H9 (cell line): ENCODE results near the gene EEF2K. TPM values are rescaled to one million over a fixed set of nuclear protein-coding genes. Genes with fewer than 3 reads are reported as not detected.
A peak's percentile ranks its signal among the peaks of the same experiment; 100 is the strongest.

ENCODE experiments used
- DNase-seq: peaks from one replicate; pipeline ENCODE4 v3.0.0-alpha.2; 2017
- H2AFZ ChIP-seq: one replicate; pipeline ENCODE4 v1.6.1; 2013; ENCODE audit warnings: mild to moderate bottlenecking, low read length, control low read depth, moderate library complexity
- H2AK5ac ChIP-seq: 2 replicates; pipeline ENCODE4 v1.6.1; 2013; ENCODE audit warnings: low read length, control low read depth, mixed read lengths; ENCODE audit not compliant: insufficient read length
- H2BK120ac ChIP-seq: one replicate; pipeline ENCODE4 v1.6.1; 2013; ENCODE audit warnings: low read depth, mild to moderate bottlenecking, low read length, control low read depth, inconsistent platforms; ENCODE audit not compliant: poor library complexity, severe bottlenecking
- H2BK12ac ChIP-seq: 2 replicates; pipeline ENCODE4 v1.6.1; 2013; ENCODE audit warnings: low read length, control low read depth, mixed read lengths, low read depth; ENCODE audit not compliant: insufficient read length
- H2BK15ac ChIP-seq: 2 replicates; pipeline ENCODE4 v1.6.1; 2013; ENCODE audit warnings: low read depth, low read length, control low read depth
- H2BK20ac ChIP-seq: one replicate; pipeline ENCODE4 v1.6.1; 2013; ENCODE audit warnings: low read depth, mild to moderate bottlenecking, low read length, control low read depth, inconsistent platforms; ENCODE audit not compliant: poor library complexity, severe bottlenecking
- H2BK5ac ChIP-seq: 2 replicates; pipeline ENCODE4 v1.6.1; 2013; ENCODE audit warnings: low read length, control low read depth, mixed read lengths; ENCODE audit not compliant: insufficient read length
- H3K14ac ChIP-seq: 2 replicates; pipeline ENCODE4 v1.6.1; 2013; ENCODE audit warnings: low read length, control low read depth; ENCODE audit not compliant: insufficient read depth
- H3K18ac ChIP-seq: 2 replicates; pipeline ENCODE4 v1.6.1; 2013; ENCODE audit warnings: low read depth, mild to moderate bottlenecking, mixed read lengths, low read length, control low read depth; ENCODE audit not compliant: insufficient read length
- H3K23ac ChIP-seq: 2 replicates; pipeline ENCODE4 v1.6.1; 2013; ENCODE audit warnings: low read length, control low read depth, mixed read lengths, low read depth; ENCODE audit not compliant: insufficient read length
- H3K23me2 ChIP-seq: 2 replicates; pipeline ENCODE4 v1.6.1; 2013; ENCODE audit warnings: low read depth, mild to moderate bottlenecking, mixed read lengths, low read length, control low read depth; ENCODE audit not compliant: insufficient read length, poor library complexity, severe bottlenecking
- H3K27ac ChIP-seq: 2 replicates; pipeline ENCODE4 v1.5.1; 2013; ENCODE audit warnings: low read length, control low read depth, mixed read lengths, low read depth; ENCODE audit not compliant: insufficient read length
- H3K27me3 ChIP-seq: 2 replicates; pipeline ENCODE4 v1.6.1; 2013; ENCODE audit warnings: low read length, control low read depth, inconsistent platforms; ENCODE audit not compliant: insufficient read depth
- H3K4ac ChIP-seq: 2 replicates; pipeline ENCODE4 v1.6.1; 2013; ENCODE audit warnings: low read depth, mild to moderate bottlenecking, control low read depth, inconsistent platforms, low read length, moderate library complexity
- H3K4me1 ChIP-seq: 2 replicates; pipeline ENCODE4 v1.6.1; 2013; ENCODE audit warnings: low read length, control low read depth, inconsistent platforms; ENCODE audit not compliant: insufficient read depth
- H3K4me2 ChIP-seq: 2 replicates; pipeline ENCODE4 v1.6.1; 2013; ENCODE audit warnings: low read length, control low read depth, mixed read lengths; ENCODE audit not compliant: insufficient read length, insufficient read depth
- H3K56ac ChIP-seq: 2 replicates; pipeline ENCODE4 v1.6.1; 2013; ENCODE audit warnings: low read depth, mild to moderate bottlenecking, mixed read lengths, low read length, control low read depth; ENCODE audit not compliant: insufficient read length
- H3K79me1 ChIP-seq: 2 replicates; pipeline ENCODE4 v1.6.1; 2013; ENCODE audit warnings: low read depth, mild to moderate bottlenecking, moderate library complexity, low read length, control low read depth, inconsistent platforms; ENCODE audit not compliant: insufficient read depth, poor library complexity, severe bottlenecking
- H3K79me2 ChIP-seq: 2 replicates; pipeline ENCODE4 v1.6.1; 2013; ENCODE audit warnings: low read length, control low read depth, inconsistent platforms; ENCODE audit not compliant: insufficient read depth
- H3K9ac ChIP-seq: 2 replicates; pipeline ENCODE4 v1.6.1; 2013; ENCODE audit warnings: low read length, control low read depth, mixed read lengths; ENCODE audit not compliant: insufficient read length; ENCODE audit errors: extremely low read depth
- H3K9me3 ChIP-seq: one replicate; pipeline ENCODE4 v1.6.1; 2013; ENCODE audit warnings: low read depth, low read length, inconsistent platforms; ENCODE audit not compliant: control insufficient read depth
- H3T11ph ChIP-seq: one replicate; pipeline ENCODE4 v1.6.1; 2013; ENCODE audit warnings: mild to moderate bottlenecking, low read length, control low read depth, inconsistent platforms
- H4K20me1 ChIP-seq: one replicate; pipeline ENCODE4 v1.6.1; 2013; ENCODE audit not compliant: control insufficient read depth, insufficient read length, insufficient read depth
- H4K5ac ChIP-seq: 2 replicates; pipeline ENCODE4 v1.6.1; 2013; ENCODE audit warnings: low read depth, mild to moderate bottlenecking, mixed read lengths, low read length, control low read depth; ENCODE audit not compliant: insufficient read length
- H4K8ac ChIP-seq: replicated peaks from 2 replicates; pipeline ENCODE4 v1.6.1; 2013; ENCODE audit warnings: low read length, control low read depth, mixed read lengths, low read depth; ENCODE audit not compliant: insufficient read length
- H4K91ac ChIP-seq: 2 replicates; pipeline ENCODE4 v1.6.1; 2013; ENCODE audit warnings: low read depth, mild to moderate bottlenecking, moderate library complexity, mixed read lengths, low read length, control low read depth; ENCODE audit not compliant: insufficient read length
- H3K27ac Mint-ChIP-seq, 3 experiments: 2 replicates in 2 of 3; 3 replicates in 1 of 3; pipeline ENCODE4 v1.8.0; 2020 to 2021; ENCODE audit warnings: mixed read lengths in 3 of 3, mild to moderate bottlenecking in 1 of 3, moderate library complexity in 1 of 3
- H3K27me3 Mint-ChIP-seq: 2 replicates; pipeline ENCODE4 v1.8.0; 2021; ENCODE audit warnings: low read depth, mild to moderate bottlenecking, moderate library complexity, mixed read lengths
- H3K36me3 Mint-ChIP-seq, 3 experiments: 2 replicates in 2 of 3; 3 replicates in 1 of 3; pipeline ENCODE4 v1.8.0; 2020 to 2021; ENCODE audit warnings: low read depth in 3 of 3, mixed read lengths in 3 of 3; ENCODE audit not compliant: insufficient read depth in 1 of 3
- H3K4me1 Mint-ChIP-seq, 2 experiments: 2 replicates each; pipeline ENCODE4 v1.8.0; 2020; ENCODE audit warnings: mixed read lengths in 2 of 2
- H3K4me3 Mint-ChIP-seq, 2 experiments: 2 replicates in 1 of 2; 3 replicates in 1 of 2; pipeline ENCODE4 v1.8.0; 2020 to 2021; ENCODE audit warnings: mild to moderate bottlenecking in 2 of 2, mixed read lengths in 2 of 2, moderate library complexity in 1 of 2
- H3K9me3 Mint-ChIP-seq, 2 experiments: 2 replicates in 1 of 2; 3 replicates in 1 of 2; pipeline ENCODE4 v1.8.0; 2020; ENCODE audit warnings: mild to moderate bottlenecking in 2 of 2, mixed read lengths in 2 of 2, moderate library complexity in 1 of 2
- CTCF ChIP-seq: fragments of 200-600 bp; sonication (generic); conservative IDR thresholded peaks from 3 replicates; pipeline ENCODE4 v1.8.0; 2021; ENCODE audit warnings: antibody characterized with exemption, mild to moderate bottlenecking
- WGBS: extraction: QIAGEN DNeasy Blood & Tissue Kit; methylation state at CpG from one replicate; pipeline ENCODE4 v1.1.7; 2013; ENCODE audit warnings: missing lambda C conversion rate, low lambda C conversion rate, mixed read lengths; ENCODE audit not compliant: insufficient read length; ENCODE audit errors: extremely low coverage; 5-methylcytosine and 5-hydroxymethylcytosine counted together
- total RNA-seq: library from RNA; stranded (reverse); gene quantifications from 2 replicates; pipeline ENCODE4 v1.2.1, GENCODE V29; 2021

EEF2K gene
- total RNA-seq, 1 experiment from 2014 or later, result 20.7 TPM

GRCh38 chr16:22315979-22316378, 109.9 kb downstream of the EEF2K start:
- no CpG with 5 or more reads among the region's 1 CpG for WGBS

More at GRCh38 chr16:22315979-22316378, 109.9 kb downstream of the EEF2K start:
- Mint-ChIP-seq H3K27me3 (no peaks in the 10 kb centered on the region), H3K9me3 (no peaks in the 10 kb centered on the region; a peak in 1 of 5 replicates), H3K36me3 (peaks cover 36 to 81% (median 71%) of the 10 kb centered on the region in 3 experiments), H3K4me3 (no peak overlapping the region), H3K4me1 (peaks cover 0 to 6% of the 10 kb centered on the region in 2 experiments; a peak in 2 of 4 replicates), H3K27ac (peak overlapping the region in 1 of 3 experiments; percentile 84; a peak in 1 of 7 replicates)
- Histone ChIP-seq H3K18ac (no peak overlapping the region), H2BK5ac (no peak overlapping the region), H4K5ac (no peak overlapping the region), H4K8ac (no peak overlapping the region), H2BK12ac (no peak overlapping the region), H3K4me1 (no peaks in the 10 kb centered on the region), H3K9ac (no peak overlapping the region), H3K23me2 (no peaks in the 10 kb centered on the region), H3K9me3 (no peaks in the 10 kb centered on the region), H3K27ac (no peak overlapping the region), H4K91ac (no peak overlapping the region), H4K20me1 (no peaks in the 10 kb centered on the region), H2AK5ac (no peak overlapping the region), H3T11ph (no peak overlapping the region), H3K79me1 (no peaks in the 10 kb centered on the region), H2BK15ac (no peak overlapping the region), H3K4ac (no peak overlapping the region), H3K4me2 (no peak overlapping the region), H3K23ac (no peak overlapping the region), H3K79me2 (no peaks in the 10 kb centered on the region), H3K14ac (no peak overlapping the region), H2BK120ac (no peak overlapping the region), H2AFZ (no peak overlapping the region), H3K56ac (no peak overlapping the region), H3K27me3 (no peaks in the 10 kb centered on the region), H2BK20ac (no peak overlapping the region)
- TF ChIP-seq CTCF, result no peak
- no peak for DNase-seq
